IMR-90 (cell line): ENCODE measurements around the gene ASS1.

ENCODE experiments used
- CHD1 ChIP-seq: IDR thresholded peaks from 2 replicates; pipeline ENCODE4 v1.6.1; 2012; ENCODE audit warnings: low read depth, low read length, improper control_type of control experiment
- CTCF ChIP-seq: conservative IDR thresholded peaks from 2 replicates; pipeline ENCODE4 v1.5.1; 2012; ENCODE audit warnings: mild to moderate bottlenecking, low read depth, low read length, improper control_type of control experiment

GRCh38 chr9:130395810-130396435 lies 48.8 kb upstream of the ASS1 start:
- TF ChIP-seq CTCF: no peak
- no peak for TF ChIP-seq CHD1
